Measurements from ENCODE around the gene STXBP6.

Gene STXBP6

GRCh38 chr14:24913746-24914145 lies 136.2 kb downstream of the STXBP6 start:
- DNase-seq (ENCODE audit: low read depth), result no peak

GRCh38 chr14:24913021-24913420 lies 136.9 kb downstream of the STXBP6 start:
- no peak for DNase-seq (ENCODE audit: low read depth)

GRCh38 chr14:24911324-24912109 lies 138.4 kb downstream of the STXBP6 start:
- DNase-seq (ENCODE audit: low read depth), result no peak

GRCh38 chr14:24910408-24910986 lies 139.4 kb downstream of the STXBP6 start:
- DNase-seq (ENCODE audit: low read depth), result no peak

GRCh38 chr14:24909523-24910302 lies 140.2 kb downstream of the STXBP6 start:
- no peak for DNase-seq (ENCODE audit: low read depth)

GRCh38 chr14:24908592-24909236 lies 141.2 kb downstream of the STXBP6 start:
- DNase-seq (ENCODE audit: low read depth), result no peak

- no peak for DNase-seq (ENCODE audit: low read depth)
These were observed 145.4 kb downstream of the STXBP6 start for GRCh38 chr14:24904533-24904932.

GRCh38 chr14:24903337-24903736 lies 146.6 kb downstream of the STXBP6 start:
- DNase-seq (ENCODE audit: low read depth), result no peak

- DNase-seq (ENCODE audit: low read depth), result no peak
These were observed 149.5 kb downstream of the STXBP6 start for GRCh38 chr14:24900269-24901100.

- DNase-seq (ENCODE audit: low read depth), result no peak
These were observed 152.2 kb downstream of the STXBP6 start for GRCh38 chr14:24897793-24898192.

- DNase-seq (ENCODE audit: low read depth), result no peak
These were observed 154.3 kb downstream of the STXBP6 start for GRCh38 chr14:24895622-24896021.

GRCh38 chr14:24895243-24895583 lies 154.7 kb downstream of the STXBP6 start:
- no peak for DNase-seq (ENCODE audit: low read depth)

- no peak for DNase-seq (ENCODE audit: low read depth)
These were observed 155.2 kb downstream of the STXBP6 start for GRCh38 chr14:24894583-24895242.

- DNase-seq (ENCODE audit: low read depth), result no peak
These were observed 157.4 kb downstream of the STXBP6 start for GRCh38 chr14:24892497-24893051.

GRCh38 chr14:24891987-24892496 lies 157.9 kb downstream of the STXBP6 start:
- DNase-seq (ENCODE audit: low read depth), result no peak

GRCh38 chr14:24890716-24891115 lies 159.2 kb downstream of the STXBP6 start:
- DNase-seq (ENCODE audit: low read depth), result no peak

GRCh38 chr14:24889843-24890242 lies 160.1 kb downstream of the STXBP6 start:
- DNase-seq (ENCODE audit: low read depth), result no peak

- no peak for DNase-seq (ENCODE audit: low read depth)
These were observed 161.4 kb downstream of the STXBP6 start for GRCh38 chr14:24888532-24888931.

- no peak for DNase-seq (ENCODE audit: low read depth)
These were observed 162.2 kb downstream of the STXBP6 start for GRCh38 chr14:24887623-24888304.

GRCh38 chr14:24885410-24885913 lies 164.5 kb downstream of the STXBP6 start:
- no peak for DNase-seq (ENCODE audit: low read depth)

Measured in activated T-cell treated with anti-CD3 and anti-CD28 coated beads for 1 hour (primary cell).